ENCODE data around the gene CCDC87. TPM values are rescaled to one million over a fixed set of nuclear protein-coding genes. Genes with fewer than 3 reads are reported as not detected.

Gene CCDC87
- total RNA-seq, 1 donor from 2014 or later = 0.50 TPM

- H3K36me3 ChIP-seq = no peaks in the 10 kb centered on the region
- H3K9me3 ChIP-seq = no peaks in the 10 kb centered on the region
- intact Hi-C loops (cut with DNase I) = no loop called here
- DNase-seq = no peak
- no peaks in the 10 kb centered on the region for H3K27me3 ChIP-seq (ENCODE audit: low read depth)
- ATAC-seq = no peak
- peaks cover 9% of the 10 kb centered on the region for H3K4me1 ChIP-seq
- H3K27ac ChIP-seq = no peak overlapping the region
- H3K4me3 ChIP-seq = no peak overlapping the region
- no peak for TF ChIP-seq CTCF (IDR thresholded peaks at IDR 0.05)
Observed at GRCh38 chr11:66555416-66555815, 37.4 kb downstream of the CCDC87 start.

GRCh38 chr11:66554602-66555001 lies 38.3 kb downstream of the CCDC87 start:
- TF ChIP-seq CTCF (IDR thresholded peaks at IDR 0.05) = no peak
- H3K4me1 ChIP-seq = peaks cover 9% of the 10 kb centered on the region
- intact Hi-C loops (cut with DNase I) = no loop called here
- no peaks in the 10 kb centered on the region for H3K27me3 ChIP-seq (ENCODE audit: low read depth)
- no peak for ATAC-seq
- H3K27ac ChIP-seq = no peak overlapping the region
- no peaks in the 10 kb centered on the region for H3K9me3 ChIP-seq
- no peaks in the 10 kb centered on the region for H3K36me3 ChIP-seq
- no peak for DNase-seq
- H3K4me3 ChIP-seq = no peak overlapping the region

- Histone ChIP-seq H3K27me3 (ENCODE audit: low read depth) (no peaks in the 10 kb centered on the region), H3K27ac (no peak overlapping the region), H3K9me3 (no peaks in the 10 kb centered on the region), H3K36me3 (no peaks in the 10 kb centered on the region), H3K4me1 (peaks cover 9% of the 10 kb centered on the region), H3K4me3 (no peak overlapping the region)
- no peak for DNase-seq
- ATAC-seq = no peak
- intact Hi-C loops (cut with DNase I) = no loop called here
- TF ChIP-seq CTCF (IDR thresholded peaks at IDR 0.05) = no peak
Observed at GRCh38 chr11:66550887-66551286, 42.0 kb downstream of the CCDC87 start.

- intact Hi-C loops (cut with DNase I) = no loop called here
- Histone ChIP-seq H3K36me3 (no peaks in the 10 kb centered on the region), H3K4me3 (no peak overlapping the region), H3K27me3 (ENCODE audit: low read depth) (no peaks in the 10 kb centered on the region), H3K9me3 (no peaks in the 10 kb centered on the region), H3K4me1 (peaks cover 16% of the 10 kb centered on the region), H3K27ac (no peak overlapping the region)
- TF ChIP-seq CTCF (IDR thresholded peaks at IDR 0.05) = no peak
- DNase-seq (no peak), ATAC-seq (no peak)
Observed at GRCh38 chr11:66549696-66550095, 43.2 kb downstream of the CCDC87 start.

- intact Hi-C loops (cut with DNase I) = no loop called here
- TF ChIP-seq CTCF (IDR thresholded peaks at IDR 0.05) = no peak
- ATAC-seq = no peak
Observed at GRCh38 chr11:66548774-66549630, 43.9 kb downstream of the CCDC87 start.

More at GRCh38 chr11:66548774-66549630, 43.9 kb downstream of the CCDC87 start:
- no peaks in the 10 kb centered on the region for H3K36me3 ChIP-seq
- H3K4me1 ChIP-seq = peaks cover 23% of the 10 kb centered on the region
- DNase-seq = no peak
- H3K4me3 ChIP-seq = no peak overlapping the region
- H3K27me3 ChIP-seq (ENCODE audit: low read depth) = no peaks in the 10 kb centered on the region
- H3K9me3 ChIP-seq = no peaks in the 10 kb centered on the region
- no peak overlapping the region for H3K27ac ChIP-seq
